Caco-2 (cell line): ENCODE data around the gene GPSM3. TPM values are rescaled to one million over a fixed set of nuclear protein-coding genes. Genes with fewer than 3 reads are reported as not detected.
"Not testable (repeated sequence)": the region's sequence is repeated elsewhere in the genome, so short reads cannot be mapped to it uniquely, and the experiment has no call there.

Source experiments
- BruUV-seq: library from RNA; stranded (reverse); fragments of 400-500 nt; replicated peaks from 2 replicates; lab custom pipeline; 2021; lab: Mats Ljungman, UMichigan
- CTCF ChIA-PET: fragments of 300-600 bp; sonication (Branson Sonifier 250); formaldehyde crosslinking; loops from one replicate; lab custom pipeline; 2022; ENCODE audit warnings: antibody characterized with exemption; lab: Charles Lee
- POLR2A ChIA-PET: fragments of 300-600 bp; sonication (Branson Sonifier 250); formaldehyde crosslinking; loops from one replicate; lab custom pipeline; 2022; ENCODE audit warnings: antibody characterized with exemption; lab: Charles Lee
- DNase-seq, 2 experiments: peaks; one replicate each; pipeline versions ENCODE4 v3.0.0 to v3.0.0-alpha.2; 2020 to 2022
- H3K27me3 ChIP-seq: replicated peaks from 2 replicates; pipeline ENCODE4 v1.6.0; 2011; ENCODE audit warnings: low read length; ENCODE audit not compliant: control insufficient read depth, insufficient read depth
- H3K36me3 ChIP-seq: 2 replicates; pipeline ENCODE4 v1.5.1; 2011; ENCODE audit warnings: low read length; ENCODE audit not compliant: control insufficient read depth, insufficient read depth
- H3K4me1 ChIP-seq: fragments of 250-450 bp; sonication (Bioruptor Pico); 2 replicates; pipeline ENCODE4 v1.5.1; 2020; ENCODE audit warnings: mild to moderate bottlenecking
- H3K4me3 ChIP-seq: 2 replicates; pipeline ENCODE4 v1.5.1; 2011; ENCODE audit warnings: low read depth, mild to moderate bottlenecking, control low read depth, low read length
- H3K9me3 ChIP-seq: fragments of 250-450 bp; sonication (Bioruptor Pico); 2 replicates; pipeline ENCODE4 v1.5.1; 2020; ENCODE audit warnings: mild to moderate bottlenecking, moderate library complexity
- H3K27ac Mint-ChIP-seq: one replicate; pipeline ENCODE4 v1.8.0; 2022; ENCODE audit warnings: mixed read lengths; ENCODE audit not compliant: unreplicated experiment
- H3K27me3 Mint-ChIP-seq: one replicate; pipeline ENCODE4 v1.8.0; 2022; ENCODE audit warnings: mixed read lengths; ENCODE audit not compliant: insufficient read depth, unreplicated experiment
- H3K36me3 Mint-ChIP-seq: one replicate; pipeline ENCODE4 v1.8.0; 2022; ENCODE audit warnings: mild to moderate bottlenecking, mixed read lengths; ENCODE audit not compliant: insufficient read depth, unreplicated experiment
- H3K4me1 Mint-ChIP-seq: one replicate; pipeline ENCODE4 v1.8.0; 2022; ENCODE audit warnings: low read depth, mixed read lengths; ENCODE audit not compliant: unreplicated experiment
- H3K4me3 Mint-ChIP-seq: one replicate; pipeline ENCODE4 v1.8.0; 2022; ENCODE audit warnings: mild to moderate bottlenecking, moderate library complexity, mixed read lengths; ENCODE audit not compliant: unreplicated experiment
- H3K9me3 Mint-ChIP-seq: one replicate; pipeline ENCODE4 v1.8.0; 2022; ENCODE audit warnings: mixed read lengths; ENCODE audit not compliant: unreplicated experiment
- intact Hi-C: fragments of 100-400 bp; cut with micrococcal nuclease; formaldehyde crosslinking; loops from one replicate; pipeline ENCODE4 v1.10.0; 2022; ENCODE audit not compliant: unreplicated experiment
- total RNA-seq: library from RNA; stranded (reverse); gene quantifications from 2 replicates; pipeline ENCODE4 v1.2.3, GENCODE V29; 2022
- TF ChIP-seq, protein P1 (sequence below), 2 experiments: fragments of 200-600 bp in 1 of 2; IDR thresholded peaks; 1 replicate in 1 of 2; 2 replicates in 1 of 2; pipeline versions ENCODE4 v1.5.1 to v1.8.0; 2011 to 2022; ENCODE audit warnings: antibody characterized with exemption in 1 of 2, control low read depth in 1 of 2, inconsistent platforms in 1 of 2, low read depth in 1 of 2, low read length in 1 of 2, mild to moderate bottlenecking in 1 of 2, moderate library complexity in 1 of 2; ENCODE audit not compliant: insufficient read depth in 1 of 2, severe bottlenecking in 1 of 2, unreplicated experiment in 1 of 2

GPSM3 gene
- total RNA-seq, 1 experiment from 2014 or later = 0.41 TPM

DNA sequence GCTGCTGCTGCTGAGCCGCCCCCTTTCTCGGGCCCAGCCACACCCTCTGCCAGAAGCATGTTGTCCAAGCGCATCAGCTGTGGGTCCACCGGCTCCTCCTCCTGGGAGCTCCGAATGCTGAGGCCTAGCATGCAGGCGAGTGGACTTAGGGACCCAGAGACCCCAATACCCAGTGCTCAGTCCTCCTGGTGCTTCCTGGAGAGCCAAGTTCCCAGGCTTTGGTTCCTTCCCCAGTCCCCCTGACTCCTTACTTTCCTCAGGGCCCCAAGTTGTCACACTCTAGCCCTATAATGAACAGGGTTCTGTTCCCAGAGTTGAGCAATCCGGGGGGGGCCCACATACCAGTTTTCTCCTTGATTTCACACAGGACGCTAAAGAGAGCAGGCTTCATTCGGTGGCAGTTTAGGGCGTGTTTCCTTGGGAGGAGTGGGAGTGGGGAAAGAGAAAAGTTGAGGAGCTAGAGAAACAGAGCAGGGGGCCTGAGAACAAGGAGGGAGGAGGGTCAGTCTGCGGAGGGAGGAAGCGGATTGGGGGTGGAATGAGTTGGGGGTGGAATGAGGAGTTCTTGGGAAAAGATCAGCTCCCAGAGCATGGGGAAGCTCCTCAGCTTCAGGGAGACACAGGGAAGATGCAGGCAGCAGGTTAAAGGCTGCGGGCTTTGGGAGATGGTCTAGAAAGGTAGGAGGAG is 3.9 kb downstream of the GPSM3 start:
- Histone ChIP-seq H3K36me3 (peaks cover 2% of the 10 kb centered on the region; the same call in 1 of the 2 replicates), H3K4me3 (peak overlapping the region; percentile 62), H3K9me3 (no peaks in the 10 kb centered on the region), H3K27me3 (no peaks in the 10 kb centered on the region), H3K4me1 (peaks cover 27% of the 10 kb centered on the region)
- POLR2A ChIA-PET = no interaction called here
- intact Hi-C loops = no loop called here
- Mint-ChIP-seq H3K4me1 (peaks cover 23% of the 10 kb centered on the region), H3K27ac (peak overlapping the region; percentile 90), H3K36me3 (peaks cover 41% of the 10 kb centered on the region), H3K27me3 (no peaks in the 10 kb centered on the region), H3K9me3 (no peaks in the 10 kb centered on the region), H3K4me3 (peak overlapping the region; percentile 83)
- BruUV-seq = no TSS peak
- TF ChIP-seq, protein P1, sequence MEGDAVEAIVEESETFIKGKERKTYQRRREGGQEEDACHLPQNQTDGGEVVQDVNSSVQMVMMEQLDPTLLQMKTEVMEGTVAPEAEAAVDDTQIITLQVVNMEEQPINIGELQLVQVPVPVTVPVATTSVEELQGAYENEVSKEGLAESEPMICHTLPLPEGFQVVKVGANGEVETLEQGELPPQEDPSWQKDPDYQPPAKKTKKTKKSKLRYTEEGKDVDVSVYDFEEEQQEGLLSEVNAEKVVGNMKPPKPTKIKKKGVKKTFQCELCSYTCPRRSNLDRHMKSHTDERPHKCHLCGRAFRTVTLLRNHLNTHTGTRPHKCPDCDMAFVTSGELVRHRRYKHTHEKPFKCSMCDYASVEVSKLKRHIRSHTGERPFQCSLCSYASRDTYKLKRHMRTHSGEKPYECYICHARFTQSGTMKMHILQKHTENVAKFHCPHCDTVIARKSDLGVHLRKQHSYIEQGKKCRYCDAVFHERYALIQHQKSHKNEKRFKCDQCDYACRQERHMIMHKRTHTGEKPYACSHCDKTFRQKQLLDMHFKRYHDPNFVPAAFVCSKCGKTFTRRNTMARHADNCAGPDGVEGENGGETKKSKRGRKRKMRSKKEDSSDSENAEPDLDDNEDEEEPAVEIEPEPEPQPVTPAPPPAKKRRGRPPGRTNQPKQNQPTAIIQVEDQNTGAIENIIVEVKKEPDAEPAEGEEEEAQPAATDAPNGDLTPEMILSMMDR (IDR thresholded peaks at IDR 0.05; ENCODE audit: insufficient read depth in 1 of 2, low read depth in 1 of 2, low read length in 1 of 2, severe bottlenecking in 1 of 2, unreplicated experiment in 1 of 2) = no peak
- DNase-seq = no peak
- CTCF ChIA-PET = interaction anchor here (0.6 kb wide), 1 partner anchor 69 kb away, joined by 3 read pairs; no protein-coding TSS in a partner anchor

DNA sequence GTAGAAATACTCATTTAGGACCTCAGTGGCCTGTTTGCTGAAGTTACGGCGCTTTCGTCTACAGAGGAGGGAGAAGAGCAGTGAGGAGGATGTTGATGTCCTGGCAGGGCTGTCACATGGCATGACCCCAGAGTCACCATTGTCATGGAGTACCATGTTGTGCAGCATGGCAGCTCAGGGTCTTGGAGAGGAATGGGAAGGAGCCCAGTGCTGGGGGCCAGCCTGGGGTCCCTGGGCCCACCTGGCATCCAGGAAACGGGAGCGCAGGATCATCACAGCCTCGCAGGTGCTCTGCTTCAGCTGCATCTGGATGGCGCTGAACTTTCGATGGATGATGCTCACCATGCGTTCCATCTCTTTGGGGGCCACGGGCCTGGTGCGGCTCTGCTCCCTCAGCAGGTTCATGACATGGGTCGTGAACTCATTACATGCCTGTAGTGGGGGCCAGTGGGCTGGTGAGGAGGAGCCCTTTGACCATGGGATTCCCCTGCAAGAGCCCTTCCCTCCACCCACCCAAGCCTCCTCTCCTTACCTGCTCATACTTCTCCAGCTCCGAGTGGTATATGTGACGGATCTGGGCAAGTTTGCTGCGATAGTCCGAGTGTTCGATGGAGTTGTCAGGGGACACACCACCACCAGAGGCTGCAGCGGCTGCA is 4.6 kb downstream of the GPSM3 start:
- POLR2A ChIA-PET = interaction anchor here (2.1 kb wide), 1 partner anchor 8 kb away, joined by 7 read pairs; no protein-coding TSS in a partner anchor
- DNase-seq, H3K36me3 ChIP-seq, H3K9me3 Mint-ChIP-seq, H3K27me3 ChIP-seq, H3K9me3 ChIP-seq, BruUV-seq, H3K27me3 Mint-ChIP-seq, intact Hi-C loops, H3K4me3 ChIP-seq, H3K27ac Mint-ChIP-seq: not testable (repeated sequence)
- peaks cover 42% of the 10 kb centered on the region for H3K36me3 Mint-ChIP-seq
- CTCF ChIA-PET = interaction anchor here (0.6 kb wide), 1 partner anchor 69 kb away, joined by 3 read pairs; no protein-coding TSS in a partner anchor
- peaks cover 27% of the 10 kb centered on the region for H3K4me1 ChIP-seq
- H3K4me3 Mint-ChIP-seq = peak overlapping the region; percentile 16
- H3K4me1 Mint-ChIP-seq = peaks cover 23% of the 10 kb centered on the region

DNA sequence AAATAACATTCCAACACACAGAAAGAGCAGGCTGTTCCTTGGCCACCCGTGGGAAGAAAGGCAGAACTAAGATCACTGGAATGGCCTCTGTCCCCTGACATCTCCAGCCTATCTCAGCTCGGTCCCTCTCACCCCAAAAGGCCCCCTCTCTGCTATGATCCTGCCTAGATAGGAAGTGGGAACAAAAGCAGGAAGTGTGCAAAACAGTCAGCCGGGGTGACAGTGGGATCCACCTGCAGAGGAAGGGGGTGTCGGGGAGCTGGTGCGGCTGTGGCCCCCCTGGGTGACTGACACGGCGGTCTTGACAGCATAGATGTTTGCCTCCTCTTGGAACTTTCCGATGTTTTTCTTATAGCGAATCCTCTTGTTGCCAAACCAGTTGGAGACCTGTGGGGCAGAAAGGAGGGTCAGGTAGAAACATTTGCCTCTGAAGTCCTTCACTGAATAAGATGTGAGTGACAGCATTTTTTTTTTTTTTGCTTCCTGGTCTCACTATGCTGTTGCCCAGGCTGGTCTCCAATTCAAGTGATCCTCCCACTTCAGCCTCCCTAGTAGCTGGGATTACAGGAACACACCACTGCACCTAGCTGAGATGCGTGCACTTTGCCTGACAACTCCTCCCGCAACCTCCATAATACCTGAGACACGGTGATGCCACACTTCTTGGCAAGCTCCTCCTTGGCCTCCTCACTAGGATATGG is 5.3 kb downstream of the GPSM3 start:
- H3K9me3 ChIP-seq = no peaks in the 10 kb centered on the region
- no TSS peak for BruUV-seq
- Mint-ChIP-seq H3K4me1 (peaks cover 23% of the 10 kb centered on the region), H3K27me3 (no peaks in the 10 kb centered on the region), H3K9me3 (no peaks in the 10 kb centered on the region), H3K27ac (no peak overlapping the region), H3K4me3 (peak overlapping the region; percentile 16), H3K36me3 (peaks cover 47% of the 10 kb centered on the region)
- H3K4me3 ChIP-seq = no peak overlapping the region
- TF ChIP-seq, protein P1 (IDR thresholded peaks at IDR 0.05; ENCODE audit: insufficient read depth in 1 of 2, low read depth in 1 of 2, low read length in 1 of 2, severe bottlenecking in 1 of 2, unreplicated experiment in 1 of 2) = no peak
- POLR2A ChIA-PET = interaction anchor here (0.6 to 2.1 kb wide), 2 partner anchors 8 to 784 kb away, joined by 3 to 7 read pairs; no protein-coding TSS in a partner anchor
- no peak for DNase-seq
- CTCF ChIA-PET = no interaction called here
- no peaks in the 10 kb centered on the region for H3K27me3 ChIP-seq
- peaks cover 27% of the 10 kb centered on the region for H3K4me1 ChIP-seq
- intact Hi-C loops = no loop called here
- H3K36me3 ChIP-seq = peaks cover 2% of the 10 kb centered on the region; the same call in 1 of the 2 replicates

GRCh38 chr6:32186151-32186840 is 6.1 kb downstream of the GPSM3 start:
- H3K4me3 Mint-ChIP-seq, H3K36me3 ChIP-seq, DNase-seq, H3K9me3 Mint-ChIP-seq, H3K4me3 ChIP-seq, H3K27me3 ChIP-seq, H3K27me3 Mint-ChIP-seq, intact Hi-C loops, H3K9me3 ChIP-seq, BruUV-seq: not testable (repeated sequence)
- POLR2A ChIA-PET = interaction anchor here (2.1 kb wide), 1 partner anchor 9 kb away, joined by 7 read pairs; no protein-coding TSS in a partner anchor
- CTCF ChIA-PET = interaction anchor here (0.6 kb wide), 1 partner anchor 16 kb away, joined by 3 read pairs; no protein-coding TSS in a partner anchor
- Mint-ChIP-seq H3K36me3 (peaks cover 53% of the 10 kb centered on the region), H3K27ac (peak overlapping the region; percentile 29), H3K4me1 (peaks cover 23% of the 10 kb centered on the region)
- H3K4me1 ChIP-seq = peaks cover 26% of the 10 kb centered on the region
